Karpas-422 (cell line): Measurements from ENCODE around the gene WTAP. TPM values are rescaled to one million over a fixed set of nuclear protein-coding genes. Genes with fewer than 3 reads are reported as not detected.
A peak's percentile ranks its signal among the peaks of the same experiment; 100 is the strongest.

ENCODE experiments used
- DNase-seq: peaks from one replicate; pipeline ENCODE4 v3.0.0-alpha.2; 2015
- H2AFZ ChIP-seq: fragments of 200-600 bp; sonication (generic); 2 replicates; pipeline ENCODE4 v1.6.1; 2014; ENCODE audit warnings: antibody characterized with exemption, low read length, mixed read lengths
- H3K27ac ChIP-seq: fragments of 200-600 bp; sonication (generic); 2 replicates; pipeline ENCODE4 v1.5.1; 2014; ENCODE audit warnings: mild to moderate bottlenecking, low read length, moderate library complexity
- H3K27me3 ChIP-seq: fragments of 200-600 bp; sonication (generic); 2 replicates; pipeline ENCODE4 v1.6.1; 2014; ENCODE audit warnings: low read length, mixed read lengths
- H3K36me3 ChIP-seq: fragments of 200-600 bp; sonication (generic); 2 replicates; pipeline ENCODE4 v1.6.1; 2014; ENCODE audit warnings: low read length, mixed read lengths; ENCODE audit not compliant: insufficient read depth
- H3K4me1 ChIP-seq: fragments of 200-600 bp; sonication (generic); 2 replicates; pipeline ENCODE4 v1.6.1; 2014; ENCODE audit warnings: mild to moderate bottlenecking, low read length, mixed read lengths
- H3K4me2 ChIP-seq: fragments of 200-600 bp; sonication (generic); 2 replicates; pipeline ENCODE4 v1.6.1; 2014; ENCODE audit warnings: low read length, low read depth, mild to moderate bottlenecking; ENCODE audit not compliant: poor library complexity, severe bottlenecking
- H3K4me3 ChIP-seq: fragments of 200-600 bp; sonication (generic); 2 replicates; pipeline ENCODE4 v1.5.1; 2014; ENCODE audit warnings: mild to moderate bottlenecking, antibody characterized with exemption, low read length, mixed read lengths
- H3K79me2 ChIP-seq: fragments of 200-600 bp; sonication (generic); 2 replicates; pipeline ENCODE4 v1.6.1; 2014; ENCODE audit warnings: mild to moderate bottlenecking, low read length, mixed read lengths
- H3K9ac ChIP-seq: fragments of 200-600 bp; sonication (generic); 2 replicates; pipeline ENCODE4 v1.6.0; 2014; ENCODE audit warnings: low read length
- H3K9me2 ChIP-seq: fragments of 200-600 bp; sonication (generic), shearing (Covaris generic); replicated peaks from 2 replicates; pipeline ENCODE4 v1.6.0; 2014; ENCODE audit warnings: mild to moderate bottlenecking, low read length, moderate library complexity; ENCODE audit not compliant: insufficient read depth
- H3K9me3 ChIP-seq: fragments of 300-700, 200-600 bp; sonication (generic); 2 replicates; pipeline ENCODE4 v1.6.1; 2014; ENCODE audit warnings: low read length, mixed read lengths
- H4K20me1 ChIP-seq: fragments of 200-600 bp; sonication (generic); 2 replicates; pipeline ENCODE4 v1.6.1; 2014; ENCODE audit warnings: mild to moderate bottlenecking, antibody characterized with exemption, low read length, low read depth; ENCODE audit not compliant: insufficient read depth
- total RNA-seq: library from RNA; depleted of rRNA; stranded (reverse); fragments of >200 nt; shearing (Covaris generic); gene quantifications from 2 replicates; pipeline ENCODE4 v1.2.3, GENCODE V29; 2014; ENCODE audit warnings: low replicate concordance

The WTAP gene
- total RNA-seq, 1 experiment from 2014 or later: 87.6 TPM

DNA sequence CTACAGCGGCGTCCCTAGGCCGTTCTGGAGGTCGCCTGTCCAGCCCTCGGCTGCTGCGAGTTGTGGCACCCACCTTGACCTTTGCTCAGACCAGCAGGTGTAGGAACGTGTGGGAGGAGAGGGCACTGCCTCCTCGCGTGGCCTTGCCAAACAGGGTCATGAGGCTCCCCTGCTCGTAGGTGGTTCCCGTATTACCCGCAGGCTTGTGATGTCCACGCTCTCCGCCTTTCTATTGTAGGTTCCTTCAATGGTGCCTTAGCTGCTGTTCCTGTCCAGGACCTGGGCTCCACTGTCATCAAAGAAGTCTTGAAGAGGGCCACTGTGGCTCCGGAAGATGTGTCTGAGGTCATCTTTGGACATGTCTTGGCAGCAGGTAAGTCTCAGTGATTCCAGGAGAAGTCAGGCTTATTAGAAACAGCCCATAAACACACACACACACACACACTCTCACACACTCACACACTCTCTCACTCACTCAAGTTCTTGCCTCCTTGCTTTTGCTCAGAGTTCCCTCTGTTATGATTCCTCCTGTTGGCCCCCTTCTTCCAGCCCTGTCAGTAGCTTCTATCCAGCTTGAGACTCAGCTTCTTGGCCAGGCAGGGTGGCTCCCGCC lies 35.5 kb downstream of the WTAP start:
- Histone ChIP-seq H3K9me2 (no peaks in the 10 kb centered on the region), H3K4me1 (peaks cover 31% of the 10 kb centered on the region), H3K36me3 (peaks cover 49% of the 10 kb centered on the region), H3K79me2 (peaks cover 29% of the 10 kb centered on the region), H3K27ac (peak overlapping the region; percentile 96), H4K20me1 (no peaks in the 10 kb centered on the region), H3K4me2 (peak overlapping the region; percentile 95), H2AFZ (no peak overlapping the region; the same call in 1 of the 2 replicates), H3K9me3 (no peaks in the 10 kb centered on the region), H3K27me3 (no peaks in the 10 kb centered on the region), H3K4me3 (peak overlapping the region; percentile 87), H3K9ac (peak overlapping the region; percentile 99)
- DNase-seq: no peak

DNA sequence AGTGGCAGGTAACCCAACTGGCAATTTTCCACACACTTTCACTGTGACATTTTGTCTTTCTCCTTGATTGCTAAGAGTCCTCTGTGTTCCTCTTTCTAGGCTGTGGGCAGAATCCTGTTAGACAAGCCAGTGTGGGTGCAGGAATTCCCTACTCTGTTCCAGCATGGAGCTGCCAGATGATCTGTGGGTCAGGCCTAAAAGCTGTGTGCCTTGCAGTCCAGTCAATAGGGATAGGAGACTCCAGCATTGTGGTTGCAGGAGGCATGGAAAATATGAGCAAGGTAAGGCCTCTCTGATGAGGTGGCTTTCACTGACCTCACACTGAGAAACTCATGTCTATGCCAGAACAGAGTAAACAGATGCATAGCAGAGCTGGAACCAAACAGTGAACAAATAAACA lies 39.6 kb downstream of the WTAP start:
- Histone ChIP-seq H3K9me3 (no peaks in the 10 kb centered on the region), H3K4me2 (no peak overlapping the region), H3K4me1 (peaks cover 9% of the 10 kb centered on the region), H2AFZ (no peak overlapping the region), H3K4me3 (no peak overlapping the region), H3K79me2 (peaks cover 29% of the 10 kb centered on the region), H3K36me3 (peaks cover 75% of the 10 kb centered on the region), H3K9me2 (no peaks in the 10 kb centered on the region), H3K9ac (no peak overlapping the region), H3K27me3 (no peaks in the 10 kb centered on the region), H4K20me1 (no peaks in the 10 kb centered on the region), H3K27ac (no peak overlapping the region)
- no peak for DNase-seq

DNA sequence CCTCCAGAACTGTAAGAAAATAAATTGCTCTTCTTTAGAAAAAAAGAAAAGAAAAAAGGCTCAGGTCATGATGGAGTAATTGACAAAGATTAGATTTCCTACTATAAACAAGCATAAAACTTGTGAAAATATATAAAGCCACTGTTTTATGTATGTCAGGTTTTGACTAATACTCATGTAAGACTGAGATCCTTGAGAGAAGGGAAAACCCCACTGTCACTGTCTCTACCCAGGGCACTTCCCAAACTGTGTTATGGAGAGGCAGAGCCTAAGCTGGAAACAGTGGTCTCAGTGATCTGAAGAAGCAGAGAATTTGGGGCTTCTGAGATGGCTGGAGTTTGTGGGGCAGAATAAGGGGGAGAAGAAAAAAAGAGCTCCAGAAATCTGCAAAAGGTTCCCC lies 42.2 kb downstream of the WTAP start:
- peaks cover 15% of the 10 kb centered on the region for H3K79me2 ChIP-seq
- no peaks in the 10 kb centered on the region for H3K4me1 ChIP-seq
- no peaks in the 10 kb centered on the region for H3K9me3 ChIP-seq
- H3K36me3 ChIP-seq: peaks cover 71% of the 10 kb centered on the region
- no peaks in the 10 kb centered on the region for H4K20me1 ChIP-seq
- no peaks in the 10 kb centered on the region for H3K9me2 ChIP-seq
- DNase-seq: no peak
- no peak overlapping the region for H3K4me3 ChIP-seq
- H3K4me2 ChIP-seq: no peak overlapping the region
- H3K27ac ChIP-seq: no peak overlapping the region
- no peak overlapping the region for H3K9ac ChIP-seq
- H3K27me3 ChIP-seq: no peaks in the 10 kb centered on the region
- H2AFZ ChIP-seq: no peak overlapping the region

DNA sequence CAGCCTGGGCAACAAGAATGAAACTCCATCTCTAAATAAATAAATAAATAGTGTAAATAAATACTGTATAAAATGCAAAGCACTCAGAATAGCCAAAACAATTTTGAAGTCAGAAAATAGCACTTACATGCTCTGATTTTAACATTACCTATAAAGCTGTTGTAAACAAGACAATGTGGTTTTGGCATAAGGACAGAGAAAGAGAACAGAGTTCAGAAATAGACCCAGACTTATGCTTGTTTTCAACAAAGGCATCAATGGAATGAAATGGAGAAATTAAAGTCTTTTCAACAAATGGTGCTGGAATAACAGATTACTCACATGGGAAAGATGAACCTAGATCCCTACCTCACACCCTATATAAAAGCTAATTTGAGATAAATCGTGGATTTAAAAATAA lies 44.9 kb downstream of the WTAP start:
- Histone ChIP-seq H3K9ac (no peak overlapping the region), H3K9me2 (no peaks in the 10 kb centered on the region), H4K20me1 (no peaks in the 10 kb centered on the region; the same call in 1 of the 2 replicates), H2AFZ (no peak overlapping the region), H3K36me3 (peaks cover 73% of the 10 kb centered on the region), H3K4me1 (no peaks in the 10 kb centered on the region), H3K27ac (no peak overlapping the region), H3K9me3 (no peaks in the 10 kb centered on the region), H3K79me2 (peaks cover 5% of the 10 kb centered on the region; the same call in 1 of the 2 replicates), H3K4me2 (no peak overlapping the region), H3K27me3 (no peaks in the 10 kb centered on the region), H3K4me3 (no peak overlapping the region)
- no peak for DNase-seq

DNA sequence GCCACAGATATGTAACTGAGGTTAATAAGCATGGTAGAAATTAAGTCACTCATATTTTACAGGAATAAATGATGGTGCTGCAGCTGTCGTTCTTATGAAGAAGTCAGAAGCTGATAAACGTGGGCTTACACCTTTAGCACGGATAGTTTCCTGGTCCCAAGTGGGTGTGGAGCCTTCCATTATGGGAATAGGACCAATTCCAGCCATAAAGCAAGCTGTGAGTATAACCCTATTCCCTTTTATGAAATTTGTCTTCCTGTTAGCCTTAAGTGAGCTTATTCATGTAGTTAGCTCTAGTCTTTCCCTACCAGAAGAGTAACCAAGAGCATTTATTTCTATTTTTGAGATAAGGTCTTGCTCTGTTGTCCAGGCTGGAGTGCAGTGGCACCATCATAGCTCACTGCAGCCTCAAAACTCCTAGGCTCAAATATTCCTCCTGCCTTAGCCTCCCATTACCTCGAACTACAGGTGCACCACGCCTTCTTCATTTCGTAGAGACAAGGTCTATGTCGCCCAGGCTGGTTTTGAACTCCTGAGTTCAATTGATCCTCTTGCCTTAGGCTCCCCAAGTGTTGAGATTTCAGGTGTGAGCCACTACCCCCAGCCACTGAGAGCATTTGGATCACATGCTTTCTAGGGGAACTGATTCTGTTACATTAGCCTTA lies 50.1 kb downstream of the WTAP start:
- no peaks in the 10 kb centered on the region for H3K9me2 ChIP-seq
- no peak overlapping the region for H3K9ac ChIP-seq
- no peaks in the 10 kb centered on the region for H3K9me3 ChIP-seq
- no peak overlapping the region for H2AFZ ChIP-seq
- no peak overlapping the region for H3K4me3 ChIP-seq
- H4K20me1 ChIP-seq: peaks cover 6% of the 10 kb centered on the region
- H3K4me2 ChIP-seq: no peak overlapping the region
- no peaks in the 10 kb centered on the region for H3K4me1 ChIP-seq
- peak; percentile 56 for DNase-seq
- H3K36me3 ChIP-seq: peaks cover 76% of the 10 kb centered on the region
- H3K79me2 ChIP-seq: peaks cover 7% of the 10 kb centered on the region; the same call in 1 of the 2 replicates
- H3K27me3 ChIP-seq: no peaks in the 10 kb centered on the region
- H3K27ac ChIP-seq: no peak overlapping the region

DNA sequence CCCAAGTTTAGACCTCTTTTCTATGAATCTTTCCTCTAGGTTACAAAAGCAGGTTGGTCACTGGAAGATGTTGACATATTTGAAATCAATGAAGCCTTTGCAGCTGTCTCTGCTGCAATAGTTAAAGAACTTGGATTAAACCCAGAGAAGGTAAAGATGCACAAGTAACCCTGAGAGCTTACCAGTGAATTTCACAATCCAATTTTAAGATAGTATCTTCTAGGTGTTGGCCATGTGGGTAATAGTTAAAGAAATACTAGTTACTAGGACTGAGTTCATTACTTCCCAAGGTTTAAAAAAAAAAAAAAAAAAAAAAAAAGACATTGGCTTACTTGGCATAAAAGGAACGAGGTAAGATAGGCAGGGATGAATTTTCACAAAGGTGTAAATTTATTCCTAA lies 50.8 kb downstream of the WTAP start:
- H3K9ac ChIP-seq: no peak overlapping the region
- no peak overlapping the region for H3K27ac ChIP-seq
- H2AFZ ChIP-seq: no peak overlapping the region
- H4K20me1 ChIP-seq: peaks cover 10% of the 10 kb centered on the region
- H3K4me2 ChIP-seq: no peak overlapping the region
- H3K4me3 ChIP-seq: no peak overlapping the region
- H3K9me2 ChIP-seq: no peaks in the 10 kb centered on the region
- H3K4me1 ChIP-seq: no peaks in the 10 kb centered on the region
- peaks cover 14% of the 10 kb centered on the region for H3K79me2 ChIP-seq
- no peak for DNase-seq
- peaks cover 80% of the 10 kb centered on the region for H3K36me3 ChIP-seq
- H3K9me3 ChIP-seq: no peaks in the 10 kb centered on the region
- no peaks in the 10 kb centered on the region for H3K27me3 ChIP-seq

DNA sequence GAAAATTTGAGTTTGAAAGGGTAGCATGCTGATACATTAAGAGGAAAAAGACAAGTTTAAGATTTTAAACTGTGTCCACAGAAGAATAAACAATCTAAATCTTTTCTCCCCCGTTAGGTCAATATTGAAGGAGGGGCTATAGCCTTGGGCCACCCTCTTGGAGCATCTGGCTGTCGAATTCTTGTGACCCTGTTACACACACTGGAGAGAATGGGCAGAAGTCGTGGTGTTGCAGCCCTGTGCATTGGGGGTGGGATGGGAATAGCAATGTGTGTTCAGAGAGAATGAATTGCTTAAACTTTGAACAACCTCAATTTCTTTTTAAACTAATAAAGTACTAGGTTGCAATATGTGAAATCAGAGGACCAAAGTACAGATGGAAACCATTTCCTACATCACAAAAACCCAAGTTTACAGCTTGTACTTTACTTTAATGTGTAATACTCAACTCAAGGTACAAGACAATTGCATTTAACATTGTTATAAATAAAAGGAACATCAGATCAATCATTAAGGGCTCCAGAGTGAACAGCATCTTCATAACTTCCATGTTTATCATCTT lies 51.3 kb downstream of the WTAP start:
- Histone ChIP-seq H3K27me3 (no peaks in the 10 kb centered on the region), H3K27ac (no peak overlapping the region), H3K9me2 (no peaks in the 10 kb centered on the region), H3K4me2 (no peak overlapping the region), H3K4me1 (no peaks in the 10 kb centered on the region), H3K9ac (no peak overlapping the region), H3K9me3 (no peaks in the 10 kb centered on the region), H4K20me1 (peaks cover 10% of the 10 kb centered on the region), H2AFZ (no peak overlapping the region), H3K36me3 (peaks cover 80% of the 10 kb centered on the region), H3K79me2 (peaks cover 16% of the 10 kb centered on the region), H3K4me3 (no peak overlapping the region)
- no peak for DNase-seq

DNA sequence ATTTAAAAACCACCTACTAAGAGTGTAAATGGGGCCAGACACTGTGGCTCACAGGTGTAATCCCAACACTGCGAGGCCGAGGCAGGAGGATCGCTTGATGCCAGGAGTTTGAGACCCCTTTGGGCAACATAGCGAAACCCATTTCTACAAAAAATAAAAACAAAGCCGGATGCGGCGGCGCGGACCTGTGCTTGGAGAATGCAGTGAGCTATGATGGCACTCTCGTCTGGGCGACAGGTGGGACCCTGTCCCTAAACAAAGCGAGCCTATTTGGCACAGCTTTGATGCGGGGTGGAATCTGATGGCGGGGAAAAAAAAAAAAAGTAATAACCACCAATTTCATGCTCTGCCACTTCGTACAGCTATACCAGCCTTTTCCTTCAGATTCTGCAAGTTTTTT lies 61.0 kb downstream of the WTAP start:
- H3K9me2 ChIP-seq: no peaks in the 10 kb centered on the region
- DNase-seq: no peak
- H3K36me3 ChIP-seq: peaks cover 63% of the 10 kb centered on the region
- H3K4me1 ChIP-seq: peaks cover 39% of the 10 kb centered on the region
- peak overlapping the region; percentile 85 for H3K4me2 ChIP-seq
- peaks cover 88% of the 10 kb centered on the region for H3K79me2 ChIP-seq
- no peaks in the 10 kb centered on the region for H3K9me3 ChIP-seq
- peak overlapping the region; percentile 93 for H3K4me3 ChIP-seq
- no peaks in the 10 kb centered on the region for H3K27me3 ChIP-seq
- H3K9ac ChIP-seq: peak overlapping the region; percentile 96
- peaks cover 33% of the 10 kb centered on the region for H4K20me1 ChIP-seq
- H2AFZ ChIP-seq: no peak overlapping the region
- peak overlapping the region; percentile 63 for H3K27ac ChIP-seq
